Vagina (tissue), 2 donors: ENCODE measurements around the gene LRCH1. TPM values are rescaled to one million over a fixed set of nuclear protein-coding genes. Genes with fewer than 3 reads are reported as not detected.
A peak's percentile ranks its signal among the peaks of the same experiment; 100 is the strongest.

Experiments used
- DNase-seq, 2 donors: peaks; one replicate each; pipeline ENCODE4 v3.0.0-alpha.2; 2017; ENCODE audit errors: extremely low spot score in 2 of 2
- H3K27ac ChIP-seq: fragments of 200-600 bp; sonication (generic); one replicate; pipeline ENCODE4 v1.5.1; 2019
- H3K27me3 ChIP-seq: fragments of 200-600 bp; sonication (generic); one replicate; pipeline ENCODE4 v1.5.1; 2019
- H3K36me3 ChIP-seq, 2 donors: fragments of 200-600 bp; sonication (generic); one replicate each; pipeline ENCODE4 v1.5.1; 2017 to 2019
- H3K4me1 ChIP-seq: fragments of 200-600 bp; sonication (generic); one replicate; pipeline ENCODE4 v1.5.1; 2019
- H3K4me3 ChIP-seq, 2 donors: fragments of 200-600 bp; sonication (generic); 1 replicate in 1 of 2; 2 replicates in 1 of 2; pipeline ENCODE4 v1.5.1; 2016 to 2019
- H3K9me3 ChIP-seq: fragments of 200-600 bp; sonication (generic); one replicate; pipeline ENCODE4 v1.5.1; 2019
- POLR2A ChIP-seq, 2 donors: fragments of 450-650 bp; IDR thresholded peaks; one replicate each; pipeline ENCODE4 v1.6.1; 2017; ENCODE audit warnings: antibody characterized with exemption in 2 of 2, mild to moderate bottlenecking in 2 of 2, moderate library complexity in 2 of 2
- POLR2AphosphoS5 ChIP-seq, 2 donors: sonication (generic); formaldehyde crosslinking; IDR thresholded peaks; one replicate each; pipeline ENCODE4 v1.9.0; 2017; ENCODE audit warnings: antibody characterized with exemption in 2 of 2, mild to moderate bottlenecking in 2 of 2, low read depth in 1 of 2; ENCODE audit not compliant: insufficient read depth in 1 of 2
- intact Hi-C: fragments of 100-400 bp; cut with DNase I; formaldehyde crosslinking; loops from one replicate; pipeline ENCODE4 v1.15.1; 2023
- total RNA-seq: library from RNA; depleted of rRNA; stranded (reverse); fragments of >200 nt; gene quantifications from one replicate; pipeline ENCODE4 v1.2.3, GENCODE V29; 2016
- TF ChIP-seq, protein P1 (sequence below), 3 experiments: fragments of 450-650 bp in 2 of 3; fragments of 200-600 bp in 1 of 3; sonication (generic) in 1 of 3; IDR thresholded peaks; one replicate each; pipeline ENCODE4 v1.5.1; 2017 to 2019; ENCODE audit warnings: antibody characterized with exemption in 3 of 3, mild to moderate bottlenecking in 2 of 3, moderate library complexity in 2 of 3

The LRCH1 gene
- total RNA-seq, 1 donor from 2014 or later = 21.4 TPM

DNA sequence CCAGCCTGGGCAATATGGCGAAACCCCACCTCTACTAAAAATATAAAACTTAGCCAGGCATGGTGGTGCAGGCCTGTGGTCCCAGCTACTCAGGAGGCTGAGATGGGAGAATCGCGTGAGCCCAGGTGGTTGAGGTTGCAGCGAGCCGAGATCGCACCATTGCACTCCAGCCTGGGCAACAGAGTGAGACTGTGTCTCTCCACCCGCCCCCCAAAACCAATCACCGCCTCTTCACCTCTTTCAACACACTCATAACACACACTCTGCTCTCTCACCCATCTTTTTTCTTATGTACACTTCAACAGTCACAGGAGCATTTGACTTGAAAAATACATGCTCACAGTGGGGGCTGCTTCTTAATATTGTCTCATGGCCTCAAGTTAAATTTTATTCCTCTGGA is 167.2 kb downstream of the LRCH1 start:
- H3K36me3 ChIP-seq = peaks cover 0 to 21% of the 10 kb centered on the region in 2 donors
- no peaks in the 10 kb centered on the region for H3K9me3 ChIP-seq
- no peak overlapping the region for H3K27ac ChIP-seq
- intact Hi-C loops = loop anchor here (5.0 kb wide), 2 partner anchors 168 to 228 kb away; partner anchors contain the start of gene LRCH1
- DNase-seq = no peak
- TF ChIP-seq POLR2A (IDR thresholded peaks at IDR 0.05) = no peak
- TF ChIP-seq, protein P1, sequence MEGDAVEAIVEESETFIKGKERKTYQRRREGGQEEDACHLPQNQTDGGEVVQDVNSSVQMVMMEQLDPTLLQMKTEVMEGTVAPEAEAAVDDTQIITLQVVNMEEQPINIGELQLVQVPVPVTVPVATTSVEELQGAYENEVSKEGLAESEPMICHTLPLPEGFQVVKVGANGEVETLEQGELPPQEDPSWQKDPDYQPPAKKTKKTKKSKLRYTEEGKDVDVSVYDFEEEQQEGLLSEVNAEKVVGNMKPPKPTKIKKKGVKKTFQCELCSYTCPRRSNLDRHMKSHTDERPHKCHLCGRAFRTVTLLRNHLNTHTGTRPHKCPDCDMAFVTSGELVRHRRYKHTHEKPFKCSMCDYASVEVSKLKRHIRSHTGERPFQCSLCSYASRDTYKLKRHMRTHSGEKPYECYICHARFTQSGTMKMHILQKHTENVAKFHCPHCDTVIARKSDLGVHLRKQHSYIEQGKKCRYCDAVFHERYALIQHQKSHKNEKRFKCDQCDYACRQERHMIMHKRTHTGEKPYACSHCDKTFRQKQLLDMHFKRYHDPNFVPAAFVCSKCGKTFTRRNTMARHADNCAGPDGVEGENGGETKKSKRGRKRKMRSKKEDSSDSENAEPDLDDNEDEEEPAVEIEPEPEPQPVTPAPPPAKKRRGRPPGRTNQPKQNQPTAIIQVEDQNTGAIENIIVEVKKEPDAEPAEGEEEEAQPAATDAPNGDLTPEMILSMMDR (IDR thresholded peaks at IDR 0.05) = no peak
- TF ChIP-seq POLR2AphosphoS5 (IDR thresholded peaks at IDR 0.05; ENCODE audit: insufficient read depth in 1 of 2, low read depth in 1 of 2) = no peak
- no peaks in the 10 kb centered on the region for H3K4me1 ChIP-seq
- H3K27me3 ChIP-seq = no peaks in the 10 kb centered on the region
- H3K4me3 ChIP-seq = no peak overlapping the region

DNA sequence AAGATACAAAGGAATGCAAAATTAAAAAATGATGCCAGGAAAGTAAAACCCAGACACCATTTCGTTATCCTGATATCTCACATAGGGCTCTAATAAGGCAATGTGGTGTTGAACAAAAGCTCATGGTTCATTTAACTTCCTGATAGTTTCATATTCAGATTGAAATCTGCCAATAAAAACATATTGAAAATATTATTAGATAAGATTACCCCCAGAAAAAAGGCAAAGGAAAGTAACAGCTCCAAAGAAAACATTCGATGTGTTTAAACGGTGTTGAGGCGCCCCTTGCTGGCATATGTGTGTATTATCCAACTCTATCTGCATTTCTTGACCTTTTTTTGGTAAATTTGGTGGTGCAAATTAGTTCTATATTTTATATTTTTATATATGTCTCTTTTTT is 168.1 kb downstream of the LRCH1 start:
- Histone ChIP-seq H3K9me3 (no peaks in the 10 kb centered on the region), H3K27me3 (no peaks in the 10 kb centered on the region), H3K36me3 (peaks cover 0 to 27% of the 10 kb centered on the region in 2 donors), H3K4me3 (no peak overlapping the region), H3K4me1 (no peaks in the 10 kb centered on the region), H3K27ac (peak overlapping the region; percentile 18)
- peak in 1 of 2 donors; percentile 48 for TF ChIP-seq POLR2AphosphoS5 (IDR thresholded peaks at IDR 0.05; ENCODE audit: insufficient read depth in 1 of 2, low read depth in 1 of 2)
- no peak for TF ChIP-seq POLR2A (IDR thresholded peaks at IDR 0.05)
- TF ChIP-seq, protein P1 (IDR thresholded peaks at IDR 0.05) = peak; percentile 53 to 84 (median 83)
- intact Hi-C loops = loop anchor here (5.0 kb wide), 2 partner anchors 169 to 229 kb away; partner anchors contain the start of gene LRCH1
- no peak for DNase-seq

DNA sequence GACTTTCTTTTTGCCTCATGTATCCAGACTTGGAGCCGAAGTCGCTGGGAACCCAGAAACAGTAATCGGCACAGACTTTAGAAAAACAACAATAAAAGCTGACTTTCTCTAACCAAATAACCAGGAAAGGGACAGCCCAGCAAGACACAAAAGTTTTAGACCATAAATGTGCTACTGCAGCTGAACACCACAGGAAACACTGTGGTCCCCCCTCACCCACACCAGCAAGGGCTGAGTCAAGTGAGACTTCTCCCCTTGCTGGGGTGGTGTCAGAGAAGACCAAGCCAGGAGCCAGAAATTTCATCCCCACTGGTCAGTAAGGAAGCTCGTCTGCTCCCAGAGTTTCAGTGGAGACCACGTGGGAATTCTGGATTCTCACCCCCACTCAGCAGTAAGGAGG is 173.4 kb downstream of the LRCH1 start:
- H3K36me3 ChIP-seq = peaks cover 0 to 62% of the 10 kb centered on the region in 2 donors
- intact Hi-C loops = no loop called here
- no peaks in the 10 kb centered on the region for H3K27me3 ChIP-seq
- no peak for TF ChIP-seq POLR2A (IDR thresholded peaks at IDR 0.05)
- TF ChIP-seq, protein P1 (IDR thresholded peaks at IDR 0.05) = no peak
- TF ChIP-seq POLR2AphosphoS5 (IDR thresholded peaks at IDR 0.05; ENCODE audit: insufficient read depth in 1 of 2, low read depth in 1 of 2) = no peak
- H3K9me3 ChIP-seq = no peaks in the 10 kb centered on the region
- no peaks in the 10 kb centered on the region for H3K4me1 ChIP-seq
- H3K27ac ChIP-seq = no peak overlapping the region
- DNase-seq = no peak
- H3K4me3 ChIP-seq = no peak overlapping the region

DNA sequence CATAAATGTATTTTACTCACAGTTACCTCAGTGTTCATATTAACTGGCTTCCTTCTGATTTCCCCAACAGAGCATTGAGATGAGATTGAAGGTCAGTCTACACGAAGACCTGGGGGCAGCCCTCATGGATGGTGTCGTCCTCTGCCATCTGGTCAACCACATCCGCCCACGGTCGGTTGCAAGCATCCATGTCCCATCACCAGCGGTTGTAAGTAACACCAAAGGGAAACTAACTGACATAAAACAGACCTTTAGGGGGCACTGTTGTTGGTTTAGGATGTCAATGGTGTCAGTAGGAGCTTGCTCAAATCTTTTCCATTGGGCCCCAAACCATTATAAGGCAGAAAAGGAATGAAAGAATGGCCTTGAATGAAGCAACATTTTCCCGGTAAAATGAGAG is 175.8 kb downstream of the LRCH1 start:
- peaks cover 0 to 72% of the 10 kb centered on the region in 2 donors for H3K36me3 ChIP-seq
- no peaks in the 10 kb centered on the region for H3K9me3 ChIP-seq
- DNase-seq = no peak
- intact Hi-C loops = no loop called here
- TF ChIP-seq POLR2A (IDR thresholded peaks at IDR 0.05) (no peak), POLR2AphosphoS5 (IDR thresholded peaks at IDR 0.05; ENCODE audit: insufficient read depth in 1 of 2, low read depth in 1 of 2) (no peak)
- TF ChIP-seq, protein P1 (IDR thresholded peaks at IDR 0.05) = no peak
- H3K4me1 ChIP-seq = no peaks in the 10 kb centered on the region
- H3K4me3 ChIP-seq = no peak overlapping the region
- no peak overlapping the region for H3K27ac ChIP-seq
- no peaks in the 10 kb centered on the region for H3K27me3 ChIP-seq

DNA sequence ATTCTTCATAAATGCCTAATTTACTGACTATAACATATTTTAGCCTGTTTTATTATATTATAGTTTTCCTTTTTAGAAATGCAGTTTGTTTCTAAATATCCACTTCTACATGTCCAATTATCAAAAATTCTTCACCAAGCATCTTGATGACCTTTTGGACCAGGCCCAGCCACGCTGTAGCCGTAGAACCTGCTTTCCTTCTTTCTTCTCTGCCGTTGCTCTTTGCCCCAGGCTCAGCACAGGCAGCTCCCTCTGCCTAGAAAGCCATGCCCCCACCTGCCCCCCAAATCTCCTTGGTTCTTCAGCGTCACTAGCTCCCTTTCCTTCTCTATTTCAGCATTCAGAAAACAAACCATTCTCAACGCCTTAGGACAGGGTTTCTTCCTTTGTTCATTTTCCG is 178.6 kb downstream of the LRCH1 start:
- DNase-seq = no peak
- TF ChIP-seq, protein P1 (IDR thresholded peaks at IDR 0.05) = no peak
- TF ChIP-seq POLR2AphosphoS5 (IDR thresholded peaks at IDR 0.05; ENCODE audit: insufficient read depth in 1 of 2, low read depth in 1 of 2) = no peak
- TF ChIP-seq POLR2A (IDR thresholded peaks at IDR 0.05) = no peak
- Histone ChIP-seq H3K4me1 (no peaks in the 10 kb centered on the region), H3K4me3 (no peak overlapping the region), H3K27me3 (no peaks in the 10 kb centered on the region), H3K9me3 (no peaks in the 10 kb centered on the region), H3K36me3 (peaks cover 0 to 47% of the 10 kb centered on the region in 2 donors), H3K27ac (no peak overlapping the region)
- intact Hi-C loops = no loop called here
